Measurements from ENCODE around the gene MTFMT. TPM values are rescaled to one million over a fixed set of nuclear protein-coding genes. Genes with fewer than 3 reads are reported as not detected.

Gene MTFMT
- total and polyA plus RNA-seq, 2 of the 13 experiments (the other 11 are each of a cell fraction or from before 2014, with no cell fraction given): 9.9 to 23.2 TPM

GRCh38 chr15:65056868-65057548 lies 27.6 kb upstream of the MTFMT start (continued):
- no peak for TF ChIP-seq ZUFSP (CRISPR knock-in tag; IDR thresholded peaks at IDR 0.05; ENCODE audit: borderline replicate concordance)
- no peak for TF ChIP-seq KAT7 (CRISPR knock-in tag; IDR thresholded peaks at IDR 0.05; ENCODE audit: borderline replicate concordance)
- no peak for TF ChIP-seq CTCF (CRISPR knock-in tag; IDR thresholded peaks at IDR 0.05)
- 0 out of 2 replicates have a peak, but pooled peaks have one; percentile 63 for TF ChIP-seq ZNF318 (CRISPR knock-in tag; IDR thresholded peaks at IDR 0.05)
- 0 out of 2 replicates have a peak, but pooled peaks have one; percentile 21 for TF ChIP-seq ZHX1 (CRISPR knock-in tag; IDR thresholded peaks at IDR 0.05; ENCODE audit: low read depth)
- peak; percentile 62; the same call in 1 of the 2 replicates for TF ChIP-seq DRAP1 (CRISPR knock-in tag; IDR thresholded peaks at IDR 0.05)
- no peak for TF ChIP-seq ZNF761 (CRISPR knock-in tag; conservative IDR thresholded peaks at IDR 0.05)
- no peak for TF ChIP-seq ZNF543 (CRISPR knock-in tag; IDR thresholded peaks at IDR 0.05)
- no peak for TF ChIP-seq NFE2L2 (IDR thresholded peaks at IDR 0.05; ENCODE audit: low read length)
- TF ChIP-seq NFIC (IDR thresholded peaks at IDR 0.05; ENCODE audit: low read length): no peak
- no peak for TF ChIP-seq ZSCAN5A (CRISPR knock-in tag; IDR thresholded peaks at IDR 0.05; ENCODE audit: borderline replicate concordance)
